Endothelial cell (in vitro differentiated cells): Measurements from ENCODE around the gene KIAA1755. TPM values are rescaled to one million over a fixed set of nuclear protein-coding genes. Genes with fewer than 3 reads are reported as not detected.

ENCODE experiments used
- DNase-seq: peaks from one replicate; pipeline ENCODE4 v3.0.0; 2021; ENCODE audit warnings: low spot score
- H3K27ac Mint-ChIP-seq: one replicate; pipeline ENCODE4 v1.8.0; 2021; ENCODE audit warnings: mixed read lengths, inconsistent platforms; ENCODE audit not compliant: unreplicated experiment
- H3K27me3 Mint-ChIP-seq: one replicate; pipeline ENCODE4 v1.8.0; 2021; ENCODE audit warnings: mild to moderate bottlenecking, moderate library complexity, mixed read lengths, inconsistent platforms; ENCODE audit not compliant: unreplicated experiment
- H3K36me3 Mint-ChIP-seq: one replicate; pipeline ENCODE4 v1.8.0; 2021; ENCODE audit warnings: mild to moderate bottlenecking, low read depth, mixed read lengths, inconsistent platforms; ENCODE audit not compliant: unreplicated experiment
- H3K4me1 Mint-ChIP-seq: one replicate; pipeline ENCODE4 v1.8.0; 2021; ENCODE audit warnings: mild to moderate bottlenecking, mixed read lengths, inconsistent platforms; ENCODE audit not compliant: unreplicated experiment
- H3K4me3 Mint-ChIP-seq: one replicate; pipeline ENCODE4 v1.8.0; 2021; ENCODE audit warnings: mild to moderate bottlenecking, mixed read lengths, inconsistent platforms; ENCODE audit not compliant: unreplicated experiment
- H3K9me3 Mint-ChIP-seq: one replicate; pipeline ENCODE4 v1.8.0; 2021; ENCODE audit warnings: mixed read lengths, inconsistent platforms; ENCODE audit not compliant: unreplicated experiment
- total RNA-seq: library from RNA; stranded (reverse); fragmentation: NEBNext Ultra II Directional; extraction: Animal tissue kit (Norgen Biotek cat#: 25700); gene quantifications from one replicate; pipeline ENCODE4 v1.2.1, GENCODE V29; 2021; ENCODE audit not compliant: unreplicated experiment
- TF ChIP-seq, protein P1 (sequence below): fragments of 200-600 bp; sonication (generic); IDR thresholded peaks from one replicate; pipeline ENCODE4 v1.5.0; 2021; ENCODE audit warnings: antibody characterized with exemption; ENCODE audit not compliant: unreplicated experiment

KIAA1755 gene
- total RNA-seq, 1 donor from 2014 or later = not detected

DNA sequence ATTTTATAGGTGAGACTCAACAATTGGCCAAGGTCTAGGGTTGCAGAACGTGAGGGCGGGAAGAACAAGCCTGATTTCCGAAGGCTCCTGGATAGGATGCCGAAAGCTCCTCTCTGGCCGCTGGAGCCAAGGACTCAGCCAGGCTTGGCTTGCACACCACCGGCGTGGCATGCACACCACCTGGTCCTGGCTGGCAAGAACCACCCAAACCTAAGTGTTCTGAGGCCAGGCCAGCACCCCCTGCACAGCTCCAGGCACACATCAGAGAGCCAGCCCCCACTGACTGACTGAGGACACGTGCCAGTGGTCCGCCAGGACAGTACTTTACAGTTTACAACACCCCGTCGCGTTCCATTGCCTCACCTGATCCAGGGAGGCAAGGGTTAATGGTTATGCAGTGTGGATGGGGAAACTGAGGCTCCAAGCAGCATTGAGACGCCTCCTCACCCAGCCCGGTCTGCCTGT, 95.9 kb downstream of the KIAA1755 start:
- TF ChIP-seq, protein P1, sequence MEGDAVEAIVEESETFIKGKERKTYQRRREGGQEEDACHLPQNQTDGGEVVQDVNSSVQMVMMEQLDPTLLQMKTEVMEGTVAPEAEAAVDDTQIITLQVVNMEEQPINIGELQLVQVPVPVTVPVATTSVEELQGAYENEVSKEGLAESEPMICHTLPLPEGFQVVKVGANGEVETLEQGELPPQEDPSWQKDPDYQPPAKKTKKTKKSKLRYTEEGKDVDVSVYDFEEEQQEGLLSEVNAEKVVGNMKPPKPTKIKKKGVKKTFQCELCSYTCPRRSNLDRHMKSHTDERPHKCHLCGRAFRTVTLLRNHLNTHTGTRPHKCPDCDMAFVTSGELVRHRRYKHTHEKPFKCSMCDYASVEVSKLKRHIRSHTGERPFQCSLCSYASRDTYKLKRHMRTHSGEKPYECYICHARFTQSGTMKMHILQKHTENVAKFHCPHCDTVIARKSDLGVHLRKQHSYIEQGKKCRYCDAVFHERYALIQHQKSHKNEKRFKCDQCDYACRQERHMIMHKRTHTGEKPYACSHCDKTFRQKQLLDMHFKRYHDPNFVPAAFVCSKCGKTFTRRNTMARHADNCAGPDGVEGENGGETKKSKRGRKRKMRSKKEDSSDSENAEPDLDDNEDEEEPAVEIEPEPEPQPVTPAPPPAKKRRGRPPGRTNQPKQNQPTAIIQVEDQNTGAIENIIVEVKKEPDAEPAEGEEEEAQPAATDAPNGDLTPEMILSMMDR = no peak
- Mint-ChIP-seq H3K27ac (no peak overlapping the region), H3K4me3 (peak overlapping the region; percentile 84), H3K9me3 (no peaks in the 10 kb centered on the region), H3K27me3 (peaks cover 8% of the 10 kb centered on the region), H3K4me1 (peaks cover 66% of the 10 kb centered on the region), H3K36me3 (peaks cover 17% of the 10 kb centered on the region)
- DNase-seq = no peak

DNA sequence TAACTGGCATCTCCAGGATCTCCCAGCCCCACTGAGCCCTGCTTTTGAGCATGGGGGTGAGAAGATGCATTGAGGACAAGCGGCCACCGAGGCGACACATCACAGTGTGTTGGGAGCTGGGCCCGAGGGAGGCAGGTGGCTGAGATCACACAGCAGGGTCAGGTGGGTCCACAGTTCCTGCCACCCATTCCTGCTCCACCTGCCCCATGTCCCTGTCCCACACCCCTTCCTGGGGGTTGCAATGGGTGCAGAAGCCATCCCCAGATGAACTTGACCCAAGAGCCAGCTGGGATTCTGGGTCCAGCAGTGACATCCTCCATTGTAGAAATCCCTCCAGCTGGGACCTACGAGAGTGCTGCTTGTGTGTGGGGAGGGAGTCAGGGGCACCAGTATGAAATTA, 96.5 kb downstream of the KIAA1755 start:
- peaks cover 8% of the 10 kb centered on the region for H3K27me3 Mint-ChIP-seq
- H3K4me3 Mint-ChIP-seq = peak overlapping the region; percentile 84
- no peak overlapping the region for H3K27ac Mint-ChIP-seq
- no peak for DNase-seq
- H3K36me3 Mint-ChIP-seq = peaks cover 21% of the 10 kb centered on the region
- TF ChIP-seq, protein P1 = no peak
- peaks cover 69% of the 10 kb centered on the region for H3K4me1 Mint-ChIP-seq
- no peaks in the 10 kb centered on the region for H3K9me3 Mint-ChIP-seq

DNA sequence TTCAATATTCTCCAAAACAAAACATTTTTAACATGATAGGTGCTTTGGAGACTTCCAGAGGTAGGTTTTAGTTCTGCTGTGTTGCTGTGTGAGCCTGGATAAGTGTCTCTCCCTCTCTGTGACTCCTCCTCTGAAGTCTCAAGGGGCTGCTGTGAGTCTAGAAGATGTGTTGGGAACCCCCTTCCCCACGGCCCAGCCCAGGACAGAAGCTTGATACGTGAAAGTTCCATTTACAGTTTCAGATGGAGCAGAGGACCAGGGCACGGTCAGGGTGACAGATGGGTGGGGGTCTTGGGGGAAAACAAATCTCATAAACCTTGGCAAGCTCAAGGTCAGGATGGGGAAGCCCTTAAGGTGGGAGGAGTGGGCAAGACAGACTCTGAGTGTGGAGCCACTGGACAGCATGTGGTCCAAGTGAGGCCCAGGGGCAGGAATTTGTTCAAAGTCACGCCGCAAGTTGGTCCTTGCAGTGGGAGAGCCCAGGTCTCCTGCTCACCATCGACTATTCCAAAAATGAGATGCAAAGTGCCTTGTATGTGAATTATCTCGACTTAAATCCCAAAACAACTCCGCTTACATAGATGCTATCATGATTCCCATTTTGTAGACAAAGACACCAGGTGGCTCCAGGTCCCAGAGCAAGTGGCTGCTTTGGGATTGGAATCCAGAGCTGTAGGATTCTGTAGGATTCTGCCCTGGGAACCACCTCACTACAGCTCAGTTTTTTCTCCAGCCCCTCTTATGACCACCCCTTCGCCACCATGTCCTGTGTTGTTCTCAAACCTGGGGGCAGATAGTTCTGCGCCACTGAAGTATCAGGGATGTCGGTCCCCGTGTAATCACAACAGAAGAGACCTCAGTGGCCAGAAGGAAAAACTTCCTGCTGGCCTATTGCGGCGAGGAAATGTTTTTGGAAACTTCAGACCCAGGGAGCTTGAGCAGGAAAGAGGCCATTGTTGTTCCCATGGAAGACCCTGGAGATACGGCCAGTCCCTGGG, 97.4 kb downstream of the KIAA1755 start:
- Mint-ChIP-seq H3K27ac (peak overlapping the region; percentile 13), H3K36me3 (peaks cover 25% of the 10 kb centered on the region), H3K4me1 (peaks cover 69% of the 10 kb centered on the region), H3K4me3 (peak overlapping the region; percentile 75), H3K9me3 (no peaks in the 10 kb centered on the region), H3K27me3 (peaks cover 8% of the 10 kb centered on the region)
- DNase-seq = no peak
- TF ChIP-seq, protein P1 = no peak

- H3K4me3 Mint-ChIP-seq = peak overlapping the region; percentile 65
These were observed 98.4 kb downstream of the KIAA1755 start for GRCh38 chr20:38162149-38162548.

More at GRCh38 chr20:38162149-38162548, 98.4 kb downstream of the KIAA1755 start:
- Mint-ChIP-seq H3K9me3 (no peaks in the 10 kb centered on the region), H3K36me3 (peaks cover 33% of the 10 kb centered on the region), H3K27me3 (peaks cover 6% of the 10 kb centered on the region), H3K27ac (no peak overlapping the region), H3K4me1 (peaks cover 70% of the 10 kb centered on the region)
- DNase-seq = no peak
- TF ChIP-seq, protein P1 = no peak
